ENCODE measurements around the gene MEI4.
"Not testable (repeated sequence)": the region's sequence is repeated elsewhere in the genome, so short reads cannot be mapped to it uniquely, and the experiment has no call there.

The MEI4 gene

DNA sequence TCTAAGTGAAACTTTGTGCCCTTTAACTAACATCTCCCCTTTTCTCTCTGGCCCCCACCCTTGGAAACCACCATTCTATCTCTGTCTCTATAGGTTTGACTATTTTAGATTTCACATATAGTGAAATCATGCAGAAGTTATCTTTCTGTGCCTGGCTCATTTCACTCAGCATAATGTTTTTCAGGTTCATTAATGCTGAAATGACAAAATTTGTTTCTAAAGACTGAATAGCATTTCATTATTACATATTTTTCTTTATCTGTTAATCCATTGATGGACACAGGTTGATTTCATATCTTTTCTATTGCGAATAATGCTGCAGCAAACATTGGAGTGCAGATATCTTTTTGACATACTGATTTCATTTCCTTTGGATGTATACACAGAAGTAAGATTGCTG, 30.7 kb downstream of the MEI4 start:
- DNase-seq, result no peak

GRCh38 chr6:77686931-77687330, 34.1 kb downstream of the MEI4 start:
- no peak for DNase-seq

GRCh38 chr6:77688649-77689048, 35.8 kb downstream of the MEI4 start:
- DNase-seq, result no peak

- peak in 1 of 2 experiments; percentile 9 for DNase-seq
Observed at GRCh38 chr6:77700095-77700494, 47.3 kb downstream of the MEI4 start.

GRCh38 chr6:77707603-77708002, 54.8 kb downstream of the MEI4 start:
- no peak for DNase-seq

- no peak for DNase-seq
Observed at GRCh38 chr6:77715588-77715987, 62.7 kb downstream of the MEI4 start.

DNA sequence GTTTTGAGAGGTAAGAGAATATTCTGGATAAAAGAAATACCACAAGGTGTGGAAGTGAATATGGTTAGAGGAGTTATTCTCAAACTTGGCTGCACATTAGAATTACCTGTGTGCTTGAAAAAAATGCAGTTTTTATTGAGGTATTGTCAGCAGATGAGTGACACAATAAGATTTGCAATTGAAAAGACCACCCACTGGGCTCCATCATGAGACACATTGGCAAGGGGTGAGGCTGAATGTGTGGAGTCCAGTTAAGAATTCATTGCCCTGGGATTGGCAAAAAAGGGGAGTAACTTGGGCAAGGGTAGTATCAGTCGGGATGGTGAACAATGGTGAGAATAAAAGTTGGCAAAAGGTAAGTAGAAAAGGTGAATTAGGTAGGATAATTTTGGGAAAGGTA, 63.5 kb downstream of the MEI4 start:
- no peak for DNase-seq

DNA sequence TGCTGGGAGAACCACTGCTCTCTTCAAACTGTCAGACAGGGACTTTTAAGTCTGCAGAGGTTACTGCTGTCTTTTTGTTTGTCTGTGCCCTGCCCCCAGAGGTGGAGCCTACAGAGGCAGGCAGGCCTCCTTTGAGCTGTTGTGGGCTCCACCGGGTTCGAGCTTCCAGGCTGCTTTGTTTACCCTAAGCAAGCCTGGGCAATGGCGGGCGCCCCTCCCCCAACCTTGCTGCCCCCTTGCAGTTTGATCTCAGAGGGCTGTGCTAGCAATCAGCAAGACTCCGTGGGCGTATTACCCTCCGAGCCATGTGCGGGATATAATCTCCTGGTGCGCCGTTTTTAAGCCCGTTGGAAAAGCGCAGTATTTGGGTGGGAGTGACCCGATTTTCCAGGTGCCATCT, 83.2 kb downstream of the MEI4 start:
- not testable (repeated sequence) for DNase-seq

GRCh38 chr6:77740380-77740779, 87.5 kb downstream of the MEI4 start:
- peak in 1 of 2 experiments; percentile 38 for DNase-seq

DNA sequence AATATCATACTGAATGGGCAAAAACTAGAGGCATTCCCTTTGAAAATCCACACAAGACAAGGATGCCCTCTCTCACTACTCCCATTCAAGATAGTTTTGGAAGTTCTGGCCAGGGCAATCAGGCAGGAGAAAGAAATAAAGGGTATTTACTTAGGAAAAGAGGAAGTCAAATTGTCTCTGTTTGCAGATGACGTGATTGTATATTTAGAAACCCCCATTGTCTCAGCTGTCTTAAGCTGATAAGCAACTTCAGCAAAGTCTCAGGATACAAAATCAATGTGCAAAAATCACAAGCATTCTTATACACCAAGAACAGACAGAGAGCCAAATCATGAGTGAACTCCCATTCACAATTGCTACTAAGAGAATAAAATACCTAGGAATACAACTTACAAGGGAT, 99.3 kb downstream of the MEI4 start:
- DNase-seq, result not testable (repeated sequence)

GRCh38 chr6:77762386-77762785, 109.5 kb downstream of the MEI4 start:
- no peak for DNase-seq

DNA sequence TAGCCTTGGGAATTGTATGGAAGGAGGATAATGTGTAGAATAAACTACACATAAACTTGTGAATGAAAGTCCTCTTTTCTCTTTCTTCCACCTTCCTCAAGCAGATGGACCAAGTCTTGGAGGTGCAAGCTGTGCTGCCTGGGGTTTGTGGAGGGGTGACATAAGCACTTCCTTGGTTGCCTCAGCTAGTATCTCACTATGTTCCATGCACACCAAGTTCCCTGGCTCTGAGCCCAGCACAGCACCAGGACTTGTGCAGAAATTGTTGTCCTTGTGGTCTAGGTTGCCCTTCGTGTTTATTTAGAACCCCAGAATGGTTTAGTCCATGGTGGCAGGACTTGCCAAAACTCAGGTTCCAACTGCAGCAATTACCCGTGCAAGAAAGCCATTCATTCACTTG, 110.3 kb downstream of the MEI4 start:
- no peak for DNase-seq

DNA sequence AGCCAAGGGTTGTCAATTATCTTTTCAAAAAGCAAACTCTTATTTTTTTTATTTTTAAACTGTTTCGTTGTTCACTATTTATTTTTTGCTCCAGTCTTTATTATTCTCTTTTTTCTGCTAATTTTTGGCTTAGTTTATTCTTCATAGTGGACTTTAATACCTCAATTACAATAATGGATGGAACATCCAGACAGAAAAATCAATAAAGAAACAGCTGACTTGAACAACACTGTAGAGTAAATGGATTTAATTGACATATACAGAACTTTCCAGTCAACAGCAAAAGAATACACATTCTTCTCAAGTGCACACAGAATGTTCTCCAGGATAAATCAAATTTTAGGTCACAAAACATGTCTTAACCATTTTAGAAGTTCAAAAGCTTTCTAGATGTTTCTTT, 111.5 kb downstream of the MEI4 start:
- DNase-seq, result no peak

DNA sequence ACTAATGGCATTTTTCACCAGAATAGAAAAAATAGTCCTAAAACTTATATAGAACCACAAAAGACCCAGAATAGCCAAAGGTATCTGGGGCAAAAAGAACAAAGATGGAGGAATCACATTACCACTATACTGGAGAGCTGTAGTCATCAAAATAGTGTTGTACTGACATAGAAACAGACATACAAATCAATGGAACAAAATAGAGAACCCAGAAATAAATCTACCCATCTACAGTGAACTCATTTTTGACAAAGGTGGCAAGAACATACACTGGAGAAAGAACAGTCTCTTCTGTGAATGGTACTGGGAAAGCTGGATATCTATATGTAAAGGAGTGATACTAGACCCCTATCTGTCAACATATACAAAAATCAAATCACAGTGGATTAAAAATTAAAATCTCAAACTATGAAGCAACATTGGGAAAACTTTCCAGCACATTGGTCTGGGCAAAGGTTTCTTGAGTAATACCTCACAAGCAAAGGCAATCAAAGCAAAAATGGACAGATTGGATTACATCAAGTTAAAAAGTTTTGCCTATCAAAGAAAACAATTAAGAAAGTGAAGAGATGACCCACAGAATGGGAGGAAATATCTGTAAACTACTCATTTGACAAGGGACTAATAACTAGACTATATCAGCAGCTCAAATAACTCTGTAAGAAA, 120.5 kb downstream of the MEI4 start:
- DNase-seq, result no peak

GRCh38 chr6:77774457-77774856, 121.6 kb downstream of the MEI4 start:
- no peak for DNase-seq

DNA sequence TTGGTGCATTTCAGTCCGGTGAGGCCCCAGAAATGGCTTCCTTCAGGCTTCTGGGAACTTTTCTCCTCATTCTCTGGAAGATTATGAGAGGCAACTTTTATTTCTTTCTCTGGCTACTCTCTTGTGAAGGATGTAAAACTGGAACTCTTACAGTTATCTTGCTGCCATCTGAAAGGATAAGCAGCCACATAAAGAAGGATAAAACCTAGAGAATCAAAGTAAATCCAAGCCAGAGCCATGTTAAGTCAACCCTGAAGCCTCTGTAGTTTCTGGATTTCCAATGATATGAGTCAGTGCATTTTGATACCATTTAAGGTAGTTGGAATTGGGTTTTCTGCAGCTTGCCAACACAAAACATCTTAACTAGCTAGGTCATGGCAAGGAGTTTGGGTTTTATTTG, 123.6 kb downstream of the MEI4 start:
- DNase-seq, result no peak

DNA sequence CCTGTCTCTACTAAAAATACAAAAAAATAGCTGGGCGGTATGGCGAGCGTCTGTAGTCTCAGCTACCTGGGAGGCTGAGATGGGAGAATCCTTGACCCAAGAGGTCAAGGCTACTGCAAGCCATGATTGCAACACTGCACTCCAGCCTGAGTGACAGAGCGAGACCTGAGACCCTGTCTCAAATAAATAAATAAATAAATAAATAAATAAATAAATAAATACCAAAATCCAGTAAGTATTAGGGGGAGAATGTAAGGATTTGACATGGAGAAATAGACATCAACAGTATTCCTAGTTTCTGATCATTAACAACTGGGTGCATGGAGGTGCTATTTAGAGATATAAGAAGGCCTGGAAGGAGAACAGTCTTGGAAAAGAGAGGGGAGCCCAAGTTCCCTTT, 125.7 kb downstream of the MEI4 start:
- DNase-seq, result no peak

- DNase-seq, result no peak
Observed at GRCh38 chr6:77786935-77787629, 134.2 kb downstream of the MEI4 start.

- DNase-seq, result no peak
Observed at GRCh38 chr6:77796824-77797809, 144.3 kb downstream of the MEI4 start.

GRCh38 chr6:77812304-77812703, 159.5 kb downstream of the MEI4 start:
- no peak for DNase-seq

- DNase-seq, result no peak
Observed at GRCh38 chr6:77813090-77813489, 160.3 kb downstream of the MEI4 start.

- no peak for DNase-seq
Observed at GRCh38 chr6:77814119-77814518, 161.3 kb downstream of the MEI4 start.

- no peak for DNase-seq
Observed at GRCh38 chr6:77815531-77815930, 162.7 kb downstream of the MEI4 start.

Data from NCI-H526 (cell line).